IPS-18c (cell line): ENCODE data around the gene WNT11.

Experiments
- H3K4me3 ChIP-seq: 2 replicates; pipeline ENCODE4 v1.7.0; 2013; ENCODE audit warnings: low read depth, mild to moderate bottlenecking, low read length, moderate library complexity; ENCODE audit not compliant: insufficient read depth
- H3K9me3 ChIP-seq: one replicate; pipeline ENCODE4 v1.6.1; 2013; ENCODE audit warnings: mild to moderate bottlenecking, low read length, moderate library complexity; ENCODE audit not compliant: control insufficient read depth, insufficient read depth

Gene WNT11

GRCh38 chr11:76157891-76158290 lies 48.4 kb downstream of the WNT11 start:
- H3K9me3 ChIP-seq, result no peaks in the 10 kb centered on the region
- no peak overlapping the region for H3K4me3 ChIP-seq

- no peak overlapping the region for H3K4me3 ChIP-seq
Measured at GRCh38 chr11:76156971-76157427, 49.3 kb downstream of the WNT11 start.

GRCh38 chr11:76155500-76156227 lies 50.6 kb downstream of the WNT11 start:
- Histone ChIP-seq H3K9me3 (no peaks in the 10 kb centered on the region), H3K4me3 (no peak overlapping the region)

More at GRCh38 chr11:76156971-76157427, 49.3 kb downstream of the WNT11 start:
- no peaks in the 10 kb centered on the region for H3K9me3 ChIP-seq

- H3K9me3 ChIP-seq, result no peaks in the 10 kb centered on the region
Measured at GRCh38 chr11:76153571-76153923, 52.8 kb downstream of the WNT11 start.

GRCh38 chr11:76152741-76153570 lies 53.3 kb downstream of the WNT11 start:
- peak overlapping the region; percentile 57; the same call in 1 of the 2 replicates for H3K4me3 ChIP-seq
- H3K9me3 ChIP-seq, result no peaks in the 10 kb centered on the region

More at GRCh38 chr11:76153571-76153923, 52.8 kb downstream of the WNT11 start:
- no peak overlapping the region for H3K4me3 ChIP-seq

- Histone ChIP-seq H3K9me3 (no peaks in the 10 kb centered on the region), H3K4me3 (peak overlapping the region; percentile 57; the same call in 1 of the 2 replicates)
Measured at GRCh38 chr11:76152086-76152681, 54.1 kb downstream of the WNT11 start.

- no peak overlapping the region for H3K4me3 ChIP-seq
- H3K9me3 ChIP-seq, result no peaks in the 10 kb centered on the region
Measured at GRCh38 chr11:76151556-76152085, 54.7 kb downstream of the WNT11 start.

GRCh38 chr11:76150141-76150540 lies 56.2 kb downstream of the WNT11 start:
- Histone ChIP-seq H3K4me3 (no peak overlapping the region), H3K9me3 (no peaks in the 10 kb centered on the region)

GRCh38 chr11:76149713-76150112 lies 56.6 kb downstream of the WNT11 start:
- no peaks in the 10 kb centered on the region for H3K9me3 ChIP-seq
- H3K4me3 ChIP-seq, result no peak overlapping the region

- no peak overlapping the region for H3K4me3 ChIP-seq
Measured at GRCh38 chr11:76148941-76149613, 57.2 kb downstream of the WNT11 start.

GRCh38 chr11:76148231-76148630 lies 58.1 kb downstream of the WNT11 start:
- Histone ChIP-seq H3K4me3 (no peak overlapping the region), H3K9me3 (no peaks in the 10 kb centered on the region)

More at GRCh38 chr11:76148941-76149613, 57.2 kb downstream of the WNT11 start:
- no peaks in the 10 kb centered on the region for H3K9me3 ChIP-seq

GRCh38 chr11:76147106-76147740 lies 59.1 kb downstream of the WNT11 start:
- Histone ChIP-seq H3K4me3 (no peak overlapping the region), H3K9me3 (peaks cover 2% of the 10 kb centered on the region)

- no peak overlapping the region for H3K4me3 ChIP-seq
- peaks cover 2% of the 10 kb centered on the region for H3K9me3 ChIP-seq
Measured at GRCh38 chr11:76143274-76143673, 63.0 kb downstream of the WNT11 start.

GRCh38 chr11:76141901-76142588 lies 64.3 kb downstream of the WNT11 start:
- H3K9me3 ChIP-seq, result peaks cover 2% of the 10 kb centered on the region
- H3K4me3 ChIP-seq, result no peak overlapping the region

GRCh38 chr11:76140912-76141574 lies 65.3 kb downstream of the WNT11 start:
- Histone ChIP-seq H3K4me3 (no peak overlapping the region), H3K9me3 (peaks cover 2% of the 10 kb centered on the region)

- Histone ChIP-seq H3K9me3 (peaks cover 2% of the 10 kb centered on the region), H3K4me3 (no peak overlapping the region)
Measured at GRCh38 chr11:76139314-76139713, 67.0 kb downstream of the WNT11 start.
